GM19324 (cell line): ENCODE data around the gene NKTR.
"Not testable (repeated sequence)": the region's sequence is repeated elsewhere in the genome, so short reads cannot be mapped to it uniquely, and the experiment has no call there.

Experiments used
- ATAC-seq: cut with Tn5 transposase; IDR thresholded peaks from one replicate; pipeline ENCODE4 v1.9.1; 2021; ENCODE audit warnings: mild to moderate bottlenecking, moderate library complexity; ENCODE audit not compliant: unreplicated experiment, low FRiP score

NKTR gene

DNA sequence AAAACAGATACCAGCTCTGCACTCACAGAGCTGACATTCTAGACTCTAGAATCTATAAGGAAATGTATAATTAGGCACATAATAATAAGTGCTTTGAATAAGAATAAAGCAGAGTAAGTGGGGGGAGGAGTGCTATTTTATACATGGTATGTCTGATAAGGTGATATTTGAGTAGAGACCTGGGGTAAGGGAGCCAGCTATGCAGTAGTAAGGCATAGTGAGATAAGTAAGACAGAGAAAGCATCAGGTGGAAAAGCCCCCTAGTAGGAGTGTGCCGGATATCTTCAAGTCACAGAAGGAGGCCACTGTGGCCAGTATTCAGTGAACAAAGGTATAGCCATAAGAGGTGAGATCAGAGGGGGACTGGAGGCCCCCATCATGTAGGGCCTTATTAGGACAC is 6.9 kb upstream of the NKTR start:
- no peak for ATAC-seq

DNA sequence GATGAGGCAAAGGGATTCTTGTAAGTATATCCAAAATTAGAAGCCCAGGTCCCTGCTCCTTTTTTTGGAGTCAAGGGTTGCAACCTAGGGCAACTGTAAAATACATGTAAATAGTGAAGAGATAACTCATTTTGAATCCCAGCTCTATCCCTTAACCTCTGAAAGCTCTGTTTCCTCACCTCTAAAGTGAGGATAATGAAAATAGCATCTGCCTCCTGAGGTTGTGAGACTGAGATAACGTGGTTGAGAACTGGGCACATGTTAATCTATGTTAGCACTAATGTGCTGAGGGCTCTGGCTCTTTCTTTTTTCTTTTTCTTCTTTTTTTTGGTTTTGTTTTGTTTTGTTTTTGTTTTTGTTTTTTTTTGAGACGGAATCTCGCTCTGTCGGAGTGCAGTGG is 4.8 kb upstream of the NKTR start:
- ATAC-seq = no peak

GRCh38 chr3:42597098-42597497 is 3.4 kb upstream of the NKTR start:
- ATAC-seq = not testable (repeated sequence)

- peak; percentile 12 for ATAC-seq
Observed at GRCh38 chr3:42600958-42601675, 631 bp downstream of the NKTR start.

- ATAC-seq = no peak
Observed at GRCh38 chr3:42601896-42602581, 1.6 kb downstream of the NKTR start.

DNA sequence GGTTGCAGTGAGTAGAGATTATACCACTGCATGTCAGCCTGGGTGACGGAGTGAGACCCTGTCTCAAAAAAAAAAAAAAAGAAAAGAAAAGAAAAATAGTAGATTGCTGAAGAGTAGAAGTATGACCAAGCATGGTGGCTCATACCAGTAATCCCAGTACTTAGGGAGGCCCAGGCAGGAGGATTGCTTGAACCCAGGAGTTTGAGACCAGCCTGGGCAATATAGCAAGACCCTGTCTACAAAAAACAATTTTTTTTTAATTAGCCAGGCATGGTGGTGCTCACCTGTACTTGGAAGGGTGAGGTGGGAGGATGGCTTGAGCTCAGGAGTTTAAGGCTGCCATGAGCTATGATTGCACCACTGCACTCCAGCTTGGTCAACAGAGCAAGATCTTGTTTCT is 2.5 kb downstream of the NKTR start:
- ATAC-seq = no peak

DNA sequence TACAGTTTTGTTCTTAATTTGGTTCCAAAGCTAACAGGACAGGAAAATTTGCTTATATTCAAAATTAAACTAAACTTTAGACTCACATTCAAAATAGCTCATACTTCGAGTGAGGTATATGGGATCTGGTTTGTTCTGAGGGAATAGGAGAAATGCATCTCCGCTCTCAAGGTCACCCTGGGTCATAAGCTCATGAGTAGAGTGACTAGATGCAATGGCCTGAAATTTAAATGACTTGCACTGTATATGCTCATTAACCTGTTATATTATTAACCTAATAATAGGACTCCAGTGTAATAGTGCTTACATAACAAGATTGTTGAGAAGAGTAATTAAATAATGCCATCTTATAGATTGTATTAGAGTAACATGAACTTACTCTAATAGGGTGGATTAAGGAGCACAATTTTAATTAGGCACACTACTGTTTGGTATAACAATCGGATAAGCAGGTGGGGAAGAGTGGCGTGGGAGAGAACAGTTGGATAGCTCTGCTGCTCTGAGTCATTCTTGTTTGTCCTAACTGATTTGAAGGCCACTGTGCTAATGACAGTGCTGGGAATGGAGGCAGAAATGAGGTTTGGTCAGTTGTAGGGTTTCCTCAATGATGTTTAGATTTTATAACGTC is 5.2 kb downstream of the NKTR start:
- ATAC-seq = no peak

- ATAC-seq = no peak
Observed at GRCh38 chr3:42608581-42608980, 8.1 kb downstream of the NKTR start.

DNA sequence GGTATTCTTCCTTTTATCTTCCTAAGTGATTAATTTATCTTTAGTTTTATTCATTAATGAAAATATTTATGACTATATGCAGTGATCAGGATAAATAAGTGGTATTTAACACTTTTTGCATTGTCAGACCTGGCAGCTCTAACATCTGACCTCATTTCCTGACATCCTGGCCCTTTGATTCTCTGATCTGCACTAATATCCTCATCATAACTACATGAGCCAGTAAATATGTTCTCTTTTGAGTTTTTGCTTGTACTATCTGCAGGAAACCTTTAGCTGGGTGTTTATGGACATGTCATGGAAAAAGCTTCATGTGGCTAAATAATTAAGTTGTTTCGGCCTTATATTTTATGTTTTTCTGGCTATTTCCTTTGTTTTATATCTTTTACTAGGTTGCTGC is 10.5 kb downstream of the NKTR start:
- no peak for ATAC-seq

- no peak for ATAC-seq
Observed at GRCh38 chr3:42612217-42612616, 11.7 kb downstream of the NKTR start.

DNA sequence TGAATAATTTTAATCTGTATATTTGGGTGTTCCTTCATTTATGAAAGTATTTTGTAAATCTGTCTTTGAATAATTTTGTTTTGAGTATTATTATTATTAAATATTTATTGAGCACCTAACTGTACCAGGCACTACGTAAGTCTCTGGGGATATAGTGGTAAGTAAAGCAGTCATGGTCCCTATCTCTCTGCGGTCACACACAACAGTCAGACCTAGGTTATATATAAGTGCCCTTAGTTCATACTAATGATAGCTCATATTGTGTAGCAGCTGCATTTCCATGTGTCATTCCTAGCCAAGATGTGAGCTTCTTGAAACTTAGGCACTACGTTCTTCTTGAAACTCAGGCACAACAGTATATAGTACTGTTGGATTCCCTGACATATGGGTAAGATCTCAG is 12.4 kb downstream of the NKTR start:
- ATAC-seq = no peak

GRCh38 chr3:42613462-42613861 is 13.0 kb downstream of the NKTR start:
- no peak for ATAC-seq

- ATAC-seq = no peak
Observed at GRCh38 chr3:42631620-42632019, 31.1 kb downstream of the NKTR start.

DNA sequence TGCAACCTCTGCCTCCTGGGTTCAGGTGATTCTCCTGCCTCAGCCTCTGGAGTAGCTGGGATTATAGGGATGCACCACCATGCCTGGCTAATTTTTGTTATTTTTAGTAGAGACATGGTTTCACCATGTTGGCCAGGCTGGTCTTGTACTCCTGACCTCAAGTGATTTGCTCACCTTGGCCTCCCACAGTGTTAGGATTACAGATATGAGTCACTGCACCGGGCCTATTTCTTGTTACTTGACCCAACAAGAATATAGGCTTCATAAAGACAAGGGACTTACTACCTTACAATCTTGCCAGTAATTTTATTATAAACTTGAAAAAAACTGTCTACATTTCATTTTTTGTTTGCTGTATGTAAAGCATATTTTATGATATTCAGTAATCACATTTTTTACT is 31.7 kb downstream of the NKTR start:
- no peak for ATAC-seq

- ATAC-seq = no peak
Observed at GRCh38 chr3:42633544-42633943, 33.1 kb downstream of the NKTR start.

GRCh38 chr3:42635111-42635510 is 34.6 kb downstream of the NKTR start:
- ATAC-seq = no peak

DNA sequence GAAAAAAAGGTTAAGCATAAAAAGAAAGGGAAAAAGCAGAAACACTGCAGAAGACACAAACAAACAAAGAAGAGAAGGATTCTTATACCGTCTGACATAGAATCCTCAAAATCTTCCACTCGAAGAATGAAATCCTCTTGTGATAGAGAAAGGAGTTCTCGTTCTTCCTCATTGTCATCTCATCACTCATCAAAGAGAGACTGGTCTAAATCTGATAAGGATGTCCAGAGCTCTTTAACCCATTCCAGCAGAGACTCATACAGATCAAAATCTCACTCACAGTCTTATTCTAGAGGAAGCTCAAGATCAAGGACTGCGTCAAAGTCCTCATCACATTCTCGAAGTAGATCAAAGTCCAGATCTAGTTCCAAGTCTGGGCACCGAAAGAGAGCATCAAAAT is 36.5 kb downstream of the NKTR start:
- no peak for ATAC-seq

DNA sequence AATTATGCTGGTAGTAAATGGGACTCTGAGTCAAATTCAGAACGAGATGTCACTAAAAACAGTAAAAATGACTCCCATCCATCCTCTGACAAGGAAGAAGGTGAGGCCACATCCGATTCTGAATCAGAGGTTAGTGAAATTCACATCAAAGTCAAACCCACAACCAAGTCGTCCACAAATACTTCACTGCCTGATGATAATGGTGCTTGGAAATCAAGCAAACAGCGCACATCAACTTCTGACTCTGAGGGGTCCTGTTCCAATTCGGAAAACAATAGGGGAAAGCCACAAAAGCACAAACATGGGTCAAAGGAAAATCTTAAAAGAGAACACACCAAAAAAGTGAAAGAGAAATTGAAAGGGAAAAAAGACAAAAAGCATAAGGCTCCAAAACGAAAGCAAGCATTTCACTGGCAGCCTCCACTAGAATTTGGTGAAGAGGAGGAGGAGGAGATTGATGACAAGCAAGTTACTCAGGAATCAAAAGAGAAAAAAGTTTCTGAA is 37.9 kb downstream of the NKTR start:
- peak; percentile 44 for ATAC-seq

DNA sequence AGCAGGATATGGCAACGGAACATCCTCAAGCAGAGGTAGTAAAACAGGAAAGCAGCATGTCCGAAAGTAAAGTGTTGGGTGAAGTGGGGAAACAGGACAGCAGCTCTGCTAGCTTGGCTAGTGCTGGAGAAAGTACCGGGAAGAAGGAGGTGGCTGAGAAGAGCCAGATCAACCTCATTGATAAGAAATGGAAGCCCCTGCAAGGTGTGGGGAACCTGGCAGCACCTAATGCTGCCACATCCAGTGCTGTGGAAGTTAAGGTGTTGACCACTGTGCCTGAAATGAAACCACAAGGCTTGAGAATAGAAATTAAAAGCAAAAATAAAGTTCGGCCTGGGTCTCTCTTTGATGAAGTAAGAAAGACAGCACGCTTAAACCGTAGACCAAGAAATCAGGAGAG is 38.7 kb downstream of the NKTR start:
- no peak for ATAC-seq

- no peak for ATAC-seq
Observed at GRCh38 chr3:42640129-42640528, 39.6 kb downstream of the NKTR start.

DNA sequence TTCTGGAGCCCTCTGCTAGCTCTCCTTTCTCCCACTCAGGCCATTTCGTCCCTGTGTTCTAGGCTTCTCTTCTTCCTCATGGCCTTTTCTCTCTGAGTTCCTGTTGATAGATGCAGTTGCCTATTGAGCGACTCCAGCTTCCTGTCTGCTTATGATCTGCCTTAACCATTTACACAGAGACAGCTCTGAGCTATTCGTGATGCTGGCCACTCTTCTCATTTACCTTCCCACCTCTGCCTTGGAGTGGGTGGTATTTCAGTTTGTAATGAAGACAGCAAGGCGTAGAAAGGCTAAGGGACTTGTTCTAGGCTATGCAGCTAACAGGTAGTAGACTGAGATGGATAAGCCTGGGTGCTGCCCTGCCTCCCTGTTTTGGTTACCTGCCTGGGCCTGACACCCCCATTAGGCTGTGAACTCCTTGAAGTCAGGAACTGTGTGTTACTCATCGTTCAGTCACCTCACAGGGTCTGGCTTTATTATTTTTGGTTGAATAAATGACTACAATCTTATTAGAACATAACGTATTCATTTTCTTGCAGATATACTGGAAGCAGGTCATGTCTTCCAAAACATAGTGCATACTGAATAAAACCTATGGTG is 40.4 kb downstream of the NKTR start:
- no peak for ATAC-seq
